Measurements from ENCODE around the gene PRKCA.
A peak's percentile ranks its signal among the peaks of the same experiment; 100 is the strongest.

Gene PRKCA

DNA sequence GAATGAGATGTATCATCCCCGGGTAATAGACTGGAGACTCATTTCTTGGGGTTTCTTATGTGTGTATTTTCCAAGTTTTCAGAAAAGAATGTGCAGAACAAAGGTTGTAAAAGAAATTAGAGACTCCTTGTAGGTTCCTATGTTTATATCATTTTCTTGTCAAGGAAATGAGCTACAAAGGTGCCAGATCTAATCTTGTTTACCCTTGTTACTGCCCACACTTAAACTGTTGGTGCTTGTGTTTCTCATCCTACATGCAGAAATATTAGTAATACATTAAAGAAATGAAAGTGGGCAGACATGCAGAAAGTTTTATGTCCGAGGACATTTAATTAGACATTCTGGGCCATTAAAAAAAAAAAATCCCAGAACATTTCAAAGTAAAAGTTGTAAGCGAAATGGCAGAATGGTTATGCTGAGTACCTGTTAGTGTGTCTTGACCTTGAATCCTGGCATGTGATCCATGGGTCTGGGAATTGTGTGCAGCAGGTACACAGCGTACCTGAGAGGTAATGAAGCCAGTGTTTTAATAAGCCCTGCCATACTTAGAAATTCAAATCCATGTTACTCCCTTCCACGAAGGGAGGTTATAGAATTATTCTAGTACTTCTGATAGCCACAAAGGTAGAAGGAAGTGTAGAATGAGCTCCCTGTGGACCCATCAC, 469.9 kb downstream of the PRKCA start:
- DNase-seq (no peak), ATAC-seq (replicated peaks) (no peak)
- Mint-ChIP-seq H3K9me3 (no peaks in the 10 kb centered on the region), H3K4me3 (no peak overlapping the region), H3K4me1 (ENCODE audit: low read depth in 2 of 2) (no peaks in the 10 kb centered on the region), H3K27me3 (no peaks in the 10 kb centered on the region), H3K36me3 (ENCODE audit: insufficient read depth) (no peaks in the 10 kb centered on the region), H3K27ac (no peak overlapping the region)

DNA sequence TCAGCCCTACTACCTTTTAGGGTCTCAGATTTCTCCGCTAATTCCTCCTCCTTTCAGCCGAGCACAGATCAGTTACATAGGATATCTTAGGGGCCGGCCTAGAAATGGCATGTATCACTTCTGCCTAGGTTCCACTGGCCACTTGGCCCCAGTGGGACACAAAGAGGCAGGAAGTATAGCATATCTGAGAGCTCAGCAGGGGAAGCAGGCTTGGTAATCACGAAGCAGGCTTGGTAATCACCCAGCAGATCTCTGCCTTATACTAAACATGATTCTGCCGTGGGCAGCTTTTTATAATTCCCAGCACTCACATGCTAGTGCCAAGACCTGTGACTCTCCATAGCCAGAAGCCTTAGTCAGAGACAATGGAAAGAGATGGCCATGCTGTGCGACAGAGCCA, 472.9 kb downstream of the PRKCA start:
- no peak for DNase-seq
- Mint-ChIP-seq H3K27me3 (no peaks in the 10 kb centered on the region), H3K9me3 (no peaks in the 10 kb centered on the region), H3K4me1 (ENCODE audit: low read depth in 2 of 2) (no peaks in the 10 kb centered on the region), H3K27ac (no peak overlapping the region), H3K36me3 (ENCODE audit: insufficient read depth) (peaks cover 6% of the 10 kb centered on the region), H3K4me3 (no peak overlapping the region)
- ATAC-seq (replicated peaks), result no peak

DNA sequence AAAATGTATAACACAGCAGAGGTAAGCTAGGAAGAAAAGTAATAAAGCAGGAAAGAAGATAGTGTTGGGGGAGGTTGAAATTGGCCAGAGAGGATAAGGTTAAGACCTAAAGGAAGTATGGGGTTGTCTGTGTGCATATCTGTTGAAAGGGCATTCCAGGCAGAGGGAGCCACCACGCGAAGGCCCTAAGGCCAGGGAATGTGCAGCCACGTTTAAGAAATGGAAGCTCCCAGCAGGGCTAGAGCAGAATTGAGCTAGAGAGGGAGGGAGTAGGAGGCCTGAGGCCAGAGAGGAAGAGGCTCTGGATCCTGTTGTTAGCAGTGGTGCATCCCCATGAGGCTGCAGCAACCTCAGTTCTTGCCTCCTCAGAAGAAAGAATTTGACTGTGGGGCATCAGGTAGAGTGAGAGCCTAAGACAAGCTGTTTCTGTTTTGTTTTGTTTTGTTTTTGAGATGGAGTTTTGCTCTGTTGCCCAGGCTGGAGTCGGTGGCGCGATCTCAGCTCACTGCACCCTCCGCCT, 473.5 kb downstream of the PRKCA start:
- no peaks in the 10 kb centered on the region for H3K4me1 Mint-ChIP-seq (ENCODE audit: low read depth in 2 of 2)
- no peaks in the 10 kb centered on the region for H3K9me3 Mint-ChIP-seq
- no peaks in the 10 kb centered on the region for H3K27me3 Mint-ChIP-seq
- H3K36me3 Mint-ChIP-seq (ENCODE audit: insufficient read depth), result peaks cover 6% of the 10 kb centered on the region
- ATAC-seq (replicated peaks) (no peak), DNase-seq (no peak)
- H3K27ac Mint-ChIP-seq, result no peak overlapping the region
- no peak overlapping the region for H3K4me3 Mint-ChIP-seq

DNA sequence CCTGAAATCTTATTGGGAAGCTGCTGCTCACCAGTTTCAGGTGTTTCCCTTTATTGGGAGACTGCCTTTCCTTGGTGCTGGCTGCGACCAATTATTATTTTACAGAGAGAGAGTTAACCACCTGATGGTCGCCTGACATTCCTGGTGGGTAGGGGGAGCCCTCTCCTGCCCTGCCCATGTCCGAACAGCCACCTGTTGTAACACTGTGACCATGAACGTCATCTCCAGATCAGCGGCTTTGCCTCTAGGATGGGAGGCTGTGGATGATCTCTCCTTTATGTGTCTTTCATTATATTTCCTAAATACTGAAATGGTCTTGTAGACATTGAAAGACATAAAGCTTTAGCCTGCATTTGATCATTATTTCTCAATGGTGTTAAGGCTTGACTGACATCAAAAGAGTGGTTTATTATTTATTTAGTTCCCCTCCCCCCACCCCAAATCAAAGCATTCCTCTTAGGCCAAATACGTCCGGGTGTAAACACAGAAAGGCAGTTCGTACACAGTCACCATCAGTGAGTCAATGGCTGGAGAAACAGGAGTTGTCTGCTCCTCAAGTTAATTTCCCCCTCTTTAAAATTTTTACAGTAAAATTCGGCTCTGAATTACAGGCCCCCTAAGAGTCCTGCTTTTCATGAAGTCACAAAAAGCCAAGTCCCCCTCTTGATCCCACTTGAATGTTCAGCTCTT, 474.7 kb downstream of the PRKCA start:
- no peak for ATAC-seq (replicated peaks)
- H3K27me3 Mint-ChIP-seq, result no peaks in the 10 kb centered on the region
- no peaks in the 10 kb centered on the region for H3K9me3 Mint-ChIP-seq
- H3K4me3 Mint-ChIP-seq, result no peak overlapping the region
- H3K4me1 Mint-ChIP-seq (ENCODE audit: low read depth in 2 of 2), result no peaks in the 10 kb centered on the region
- H3K36me3 Mint-ChIP-seq (ENCODE audit: insufficient read depth), result peaks cover 6% of the 10 kb centered on the region
- H3K27ac Mint-ChIP-seq, result no peak overlapping the region
- DNase-seq, result no peak

DNA sequence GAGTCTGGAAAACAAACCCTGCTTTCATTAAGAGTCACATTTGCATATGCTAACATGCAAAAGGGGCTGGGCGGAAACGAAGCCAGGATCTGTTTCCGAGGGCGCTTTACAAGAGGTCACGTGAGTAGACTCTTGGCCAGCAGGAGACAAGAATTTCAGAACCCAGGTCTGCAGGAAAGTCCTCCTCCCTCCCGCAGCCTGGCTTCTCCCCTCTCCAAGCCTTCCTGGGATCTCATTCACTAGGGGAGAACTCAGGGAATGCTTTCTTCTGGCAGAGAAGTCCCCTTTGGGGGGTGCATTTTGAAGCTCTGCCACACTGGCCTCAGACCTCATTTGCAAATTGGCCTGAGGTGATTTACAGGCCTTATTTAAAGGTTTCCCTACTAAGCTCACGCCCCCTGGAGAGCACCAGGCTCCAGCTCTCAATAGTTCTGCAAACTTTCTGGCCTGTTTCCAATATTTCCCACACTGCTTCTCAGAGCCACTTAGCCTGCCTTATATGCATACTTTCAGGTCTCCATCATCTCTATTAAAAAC, 475.3 kb downstream of the PRKCA start:
- peaks cover 6% of the 10 kb centered on the region for H3K36me3 Mint-ChIP-seq (ENCODE audit: insufficient read depth)
- H3K4me3 Mint-ChIP-seq, result no peak overlapping the region
- DNase-seq, result no peak
- no peak for ATAC-seq (replicated peaks)
- no peaks in the 10 kb centered on the region for H3K27me3 Mint-ChIP-seq
- H3K4me1 Mint-ChIP-seq (ENCODE audit: low read depth in 2 of 2), result no peaks in the 10 kb centered on the region
- H3K9me3 Mint-ChIP-seq, result no peaks in the 10 kb centered on the region
- no peak overlapping the region for H3K27ac Mint-ChIP-seq

DNA sequence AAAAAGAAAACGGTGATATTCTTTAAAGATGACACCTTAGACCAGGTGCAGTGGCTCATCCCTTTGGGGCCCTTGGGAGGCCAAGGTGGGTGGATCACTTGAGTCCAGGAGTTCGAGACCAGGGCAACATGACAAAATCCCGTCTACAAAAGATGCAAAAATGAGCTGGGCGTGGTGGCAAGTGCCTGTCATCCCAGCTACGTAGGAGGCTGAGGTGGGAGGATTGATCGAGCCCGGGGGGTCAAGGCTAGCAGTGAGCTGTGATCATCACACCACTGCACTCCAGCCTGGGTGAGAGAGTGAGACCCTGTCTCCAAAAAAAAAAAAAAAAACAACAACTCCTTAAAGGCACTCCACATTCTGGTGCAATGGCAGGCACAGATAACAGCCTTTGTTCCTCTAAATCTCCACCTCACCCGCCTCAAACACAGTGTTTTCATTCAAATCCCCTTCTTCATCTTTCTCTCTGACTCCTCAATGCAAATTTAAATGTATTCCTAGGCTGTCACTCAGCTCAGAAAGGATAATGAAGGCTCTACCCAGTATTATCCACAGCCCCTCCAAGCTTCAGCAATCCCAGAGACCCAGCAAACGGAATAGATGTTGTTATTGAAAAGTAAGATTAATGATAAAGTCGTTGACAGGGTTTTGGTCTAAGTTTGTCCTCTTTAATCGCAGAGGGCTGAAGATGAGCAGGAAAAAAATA, 476.3 kb downstream of the PRKCA start:
- no peak overlapping the region for H3K27ac Mint-ChIP-seq
- H3K4me1 Mint-ChIP-seq (ENCODE audit: low read depth in 2 of 2), result no peaks in the 10 kb centered on the region
- no peak overlapping the region for H3K4me3 Mint-ChIP-seq
- no peak for DNase-seq
- no peak for ATAC-seq (replicated peaks)
- H3K36me3 Mint-ChIP-seq (ENCODE audit: insufficient read depth), result peaks cover 6% of the 10 kb centered on the region
- H3K27me3 Mint-ChIP-seq, result no peaks in the 10 kb centered on the region
- H3K9me3 Mint-ChIP-seq, result no peaks in the 10 kb centered on the region

DNA sequence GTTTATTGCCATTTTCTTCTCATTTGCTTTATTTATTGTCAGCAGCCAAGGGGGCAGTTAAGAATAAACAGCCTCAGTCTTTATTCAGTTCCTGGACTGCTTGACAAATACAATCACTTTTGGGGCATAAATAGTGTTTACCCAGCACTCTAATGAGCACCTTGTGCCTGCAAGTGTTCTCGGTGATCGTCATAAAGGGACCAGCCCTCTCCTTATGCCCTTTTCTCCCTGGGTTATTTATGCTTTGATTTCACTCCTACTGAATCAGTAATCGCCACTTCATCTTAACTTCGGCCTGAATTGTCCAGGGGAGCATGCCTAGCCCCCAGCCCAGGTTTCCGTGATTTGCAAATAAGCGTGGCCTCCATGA, 476.8 kb downstream of the PRKCA start:
- Mint-ChIP-seq H3K9me3 (no peaks in the 10 kb centered on the region), H3K36me3 (ENCODE audit: insufficient read depth) (peaks cover 6% of the 10 kb centered on the region), H3K27ac (no peak overlapping the region), H3K4me3 (no peak overlapping the region), H3K27me3 (no peaks in the 10 kb centered on the region), H3K4me1 (ENCODE audit: low read depth in 2 of 2) (no peaks in the 10 kb centered on the region)
- ATAC-seq (replicated peaks) (no peak), DNase-seq (no peak)

DNA sequence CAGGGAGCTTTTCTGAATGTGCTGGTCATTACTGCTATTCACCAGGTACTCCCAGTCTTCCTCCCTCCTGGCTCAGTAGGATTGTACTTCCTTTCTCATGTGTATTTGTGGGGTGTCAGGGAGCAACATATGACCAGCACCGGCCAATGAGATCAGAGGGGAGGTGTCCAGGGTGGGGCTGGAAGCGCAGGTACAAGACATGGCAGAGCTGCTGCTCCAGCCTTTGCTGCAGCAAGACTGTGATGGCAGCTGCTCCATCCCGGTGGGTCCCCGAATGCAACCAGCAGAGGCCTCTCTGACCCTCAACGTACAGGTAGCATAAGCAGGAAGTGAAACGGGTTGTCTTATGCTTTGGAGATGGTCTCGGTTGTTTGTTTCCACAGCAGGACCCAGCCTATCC, 478.7 kb downstream of the PRKCA start:
- Mint-ChIP-seq H3K4me1 (ENCODE audit: low read depth in 2 of 2) (no peaks in the 10 kb centered on the region), H3K27ac (no peak overlapping the region), H3K9me3 (no peaks in the 10 kb centered on the region), H3K4me3 (no peak overlapping the region), H3K36me3 (ENCODE audit: insufficient read depth) (peaks cover 6% of the 10 kb centered on the region), H3K27me3 (no peaks in the 10 kb centered on the region)
- ATAC-seq (replicated peaks) (no peak), DNase-seq (no peak)

DNA sequence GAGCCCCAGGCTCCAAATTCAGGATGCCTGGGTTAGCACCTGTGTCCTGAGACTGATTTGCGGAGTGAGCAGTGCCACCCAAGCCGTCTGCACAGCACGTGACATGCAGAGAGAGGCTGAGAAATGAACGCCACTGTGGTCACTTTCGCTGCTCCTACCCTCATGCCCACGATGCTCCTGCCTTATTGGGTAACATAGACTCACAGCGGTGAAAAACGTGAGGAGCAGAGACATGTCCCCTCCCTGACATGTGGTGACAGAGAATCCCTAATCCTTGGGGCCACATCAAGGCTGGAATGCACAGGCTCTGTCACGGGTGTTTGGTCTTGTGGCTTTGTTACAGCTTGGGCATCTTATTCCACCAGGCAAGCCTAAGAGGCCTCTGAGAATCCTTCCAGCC, 480.4 kb downstream of the PRKCA start:
- no peaks in the 10 kb centered on the region for H3K4me1 Mint-ChIP-seq (ENCODE audit: low read depth in 2 of 2)
- no peaks in the 10 kb centered on the region for H3K9me3 Mint-ChIP-seq
- ATAC-seq (replicated peaks) (no peak), DNase-seq (no peak)
- no peak overlapping the region for H3K27ac Mint-ChIP-seq
- peaks cover 6% of the 10 kb centered on the region for H3K36me3 Mint-ChIP-seq (ENCODE audit: insufficient read depth)
- H3K4me3 Mint-ChIP-seq, result no peak overlapping the region
- no peaks in the 10 kb centered on the region for H3K27me3 Mint-ChIP-seq

DNA sequence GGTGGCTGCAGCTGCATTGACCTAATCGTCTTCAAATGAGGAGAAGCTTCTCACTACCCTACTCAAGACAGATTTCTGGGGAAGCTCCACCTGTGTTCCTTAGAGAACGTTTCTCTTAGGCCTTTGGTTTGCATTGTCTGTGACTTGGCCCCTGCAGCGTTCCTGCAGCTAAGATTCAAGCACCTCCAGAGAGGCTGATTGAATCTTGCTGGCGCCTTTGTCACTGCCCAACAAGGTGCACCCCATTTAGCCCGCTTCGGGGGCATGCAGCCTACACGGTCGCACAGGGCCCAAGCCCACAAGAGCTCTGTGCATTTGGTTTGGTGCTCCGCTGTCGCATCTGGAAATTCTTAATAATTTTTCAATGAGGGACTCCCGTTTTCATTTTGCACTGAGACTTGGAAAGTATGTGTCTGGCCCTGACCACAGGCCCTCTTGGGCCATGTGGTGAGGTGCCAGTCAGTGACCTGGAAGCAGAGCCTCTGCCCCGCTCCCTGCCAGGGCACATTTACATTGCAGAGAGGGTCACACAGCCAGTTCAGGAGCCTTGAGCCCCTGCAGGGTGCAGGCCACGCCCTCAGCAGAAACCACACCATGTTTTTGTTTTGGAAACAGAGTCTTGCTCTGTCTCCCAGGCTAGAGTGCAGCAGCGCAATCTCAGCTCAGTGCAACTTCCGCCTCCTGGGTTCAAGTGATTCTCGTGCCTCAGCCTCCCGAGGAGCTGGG, 481.4 kb downstream of the PRKCA start:
- H3K4me3 Mint-ChIP-seq, result no peak overlapping the region
- H3K27ac Mint-ChIP-seq, result no peak overlapping the region
- H3K4me1 Mint-ChIP-seq (ENCODE audit: low read depth in 2 of 2), result no peaks in the 10 kb centered on the region
- DNase-seq (no peak), ATAC-seq (replicated peaks) (no peak)
- H3K27me3 Mint-ChIP-seq, result no peaks in the 10 kb centered on the region
- peaks cover 2% of the 10 kb centered on the region for H3K36me3 Mint-ChIP-seq (ENCODE audit: insufficient read depth)
- no peaks in the 10 kb centered on the region for H3K9me3 Mint-ChIP-seq

DNA sequence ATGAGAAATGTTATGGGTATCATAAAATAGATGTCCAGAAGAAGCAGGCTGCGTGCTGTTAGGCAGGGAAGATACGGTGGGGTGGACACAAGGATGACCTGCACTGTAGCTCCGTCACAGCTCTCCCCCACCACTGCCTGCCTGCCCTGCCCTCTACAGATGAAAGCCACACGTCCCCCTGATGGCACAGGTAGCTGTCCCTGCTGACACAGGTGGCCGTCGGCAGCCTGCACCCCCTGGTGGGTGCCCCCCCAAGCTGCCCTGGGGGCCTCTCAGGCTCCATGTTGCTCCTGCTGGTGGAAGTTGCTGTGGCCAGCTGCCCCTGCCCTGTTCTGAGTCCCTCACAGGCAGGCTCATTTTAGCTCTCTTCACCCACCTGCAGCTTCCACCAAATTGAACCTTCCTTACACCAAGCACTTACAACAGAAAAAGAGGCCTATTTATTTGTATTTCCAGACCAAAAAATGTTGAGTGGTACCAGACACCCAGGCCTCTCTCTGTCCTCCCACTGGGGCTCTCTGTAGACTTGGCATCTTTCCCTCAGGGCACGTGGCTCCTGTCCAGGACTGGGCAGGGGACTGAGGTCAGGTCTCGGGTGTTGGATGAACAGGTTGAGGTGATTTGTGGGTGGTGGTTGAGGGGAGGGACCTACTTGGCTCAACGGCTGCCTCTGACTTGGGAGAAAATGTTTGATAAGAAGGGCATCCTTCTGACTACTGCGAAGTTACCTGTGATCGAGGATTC, 482.4 kb downstream of the PRKCA start:
- Mint-ChIP-seq H3K36me3 (ENCODE audit: insufficient read depth) (peaks cover 2% of the 10 kb centered on the region), H3K9me3 (no peaks in the 10 kb centered on the region), H3K4me1 (ENCODE audit: low read depth in 2 of 2) (no peaks in the 10 kb centered on the region), H3K27ac (no peak overlapping the region), H3K27me3 (no peaks in the 10 kb centered on the region), H3K4me3 (no peak overlapping the region)
- ATAC-seq (replicated peaks), result no peak
- DNase-seq, result no peak

DNA sequence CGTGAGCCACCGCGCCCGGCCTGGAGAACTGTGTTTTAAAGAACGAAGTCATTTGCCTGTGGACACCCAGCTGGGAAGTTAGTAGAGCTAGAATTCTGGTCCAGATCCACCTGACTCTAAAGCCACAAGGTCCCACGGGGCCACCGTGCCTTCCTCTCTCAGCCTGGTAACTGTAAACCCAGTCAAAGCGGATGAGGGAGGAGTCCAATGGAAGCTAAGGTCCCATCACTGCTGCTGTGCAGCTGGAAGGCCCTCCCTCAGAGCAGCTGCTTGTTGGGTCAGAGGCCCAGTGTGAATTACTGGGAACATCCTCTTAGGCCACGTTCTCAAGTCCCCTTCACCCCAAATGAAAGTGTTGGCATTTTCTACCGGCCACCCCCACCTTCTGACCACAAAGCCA, 483.7 kb downstream of the PRKCA start:
- Mint-ChIP-seq H3K4me1 (ENCODE audit: low read depth in 2 of 2) (no peaks in the 10 kb centered on the region), H3K27me3 (no peaks in the 10 kb centered on the region), H3K27ac (no peak overlapping the region), H3K9me3 (no peaks in the 10 kb centered on the region), H3K4me3 (no peak overlapping the region), H3K36me3 (ENCODE audit: insufficient read depth) (no peaks in the 10 kb centered on the region)
- no peak for ATAC-seq (replicated peaks)
- no peak for DNase-seq

DNA sequence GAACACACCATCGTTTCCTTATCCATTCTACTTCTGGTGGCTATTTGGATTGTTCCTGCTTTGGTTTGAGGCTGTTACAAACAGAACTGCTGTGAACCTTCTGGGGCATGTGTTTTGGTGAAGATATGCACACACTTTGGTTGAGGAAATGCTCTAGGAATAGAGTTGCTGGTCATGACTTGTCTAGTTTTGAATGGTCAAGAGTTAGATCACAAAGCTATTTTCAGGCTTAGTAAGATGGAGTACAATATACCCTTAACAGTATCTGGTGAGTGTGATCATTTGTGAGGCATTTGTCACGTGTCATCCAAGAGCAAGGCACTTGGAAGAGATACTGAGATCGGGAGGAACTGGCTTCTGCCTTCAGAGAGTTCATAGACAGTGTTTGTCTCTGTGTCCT, 485.5 kb downstream of the PRKCA start:
- Mint-ChIP-seq H3K27me3 (no peaks in the 10 kb centered on the region), H3K27ac (peak overlapping the region in 1 of 2 donors; percentile 49), H3K4me1 (ENCODE audit: low read depth in 2 of 2) (no peaks in the 10 kb centered on the region), H3K9me3 (no peaks in the 10 kb centered on the region), H3K36me3 (ENCODE audit: insufficient read depth) (no peaks in the 10 kb centered on the region), H3K4me3 (no peak overlapping the region)
- DNase-seq, result no peak
- no peak for ATAC-seq (replicated peaks)

Measured in effector memory CD8-positive, alpha-beta T cell (primary cell).